OCI-LY7 (cell line): Measurements from ENCODE around the gene SOX14. TPM values are rescaled to one million over a fixed set of nuclear protein-coding genes. Genes with fewer than 3 reads are reported as not detected.

Experiments used
- BruUV-seq: library from RNA; stranded (reverse); fragments of 400-500 nt; replicated peaks from 2 replicates; lab custom pipeline; 2021; lab: Mats Ljungman, UMichigan
- CTCF ChIA-PET: fragments of 300-600 bp; sonication (Branson Sonifier 250); formaldehyde crosslinking; loops from one replicate; lab custom pipeline; 2022; ENCODE audit warnings: antibody characterized with exemption; ENCODE audit not compliant: unreplicated experiment; lab: Charles Lee
- POLR2A ChIA-PET: fragments of 300-600 bp; sonication (Branson Sonifier 250); formaldehyde crosslinking; loops from one replicate; lab custom pipeline; 2022; ENCODE audit warnings: antibody characterized with exemption; lab: Charles Lee
- DNase-seq: peaks from one replicate; pipeline ENCODE4 v3.0.0-alpha.2; 2015; ENCODE audit warnings: low spot score
- H2AFZ ChIP-seq: fragments of 200-600 bp; sonication (generic), shearing (Covaris generic); 2 replicates; pipeline ENCODE4 v1.6.1; 2014; ENCODE audit warnings: mild to moderate bottlenecking, antibody characterized with exemption, low read length, moderate library complexity
- H3K27ac ChIP-seq: fragments of 200-600 bp; sonication (generic); 2 replicates; pipeline ENCODE4 v1.5.1; 2014; ENCODE audit warnings: mixed run types, low read depth, mild to moderate bottlenecking, moderate library complexity, low read length, inconsistent platforms; ENCODE audit not compliant: poor library complexity, severe bottlenecking
- H3K36me3 ChIP-seq: fragments of 200-600 bp; sonication (generic); 2 replicates; pipeline ENCODE4 v1.6.1; 2014; ENCODE audit warnings: mild to moderate bottlenecking, antibody characterized with exemption, low read length, moderate library complexity, mixed read lengths; ENCODE audit not compliant: insufficient read depth
- H3K4me1 ChIP-seq: fragments of 200-600 bp; sonication (generic); 2 replicates; pipeline ENCODE4 v1.5.1; 2014; ENCODE audit warnings: mild to moderate bottlenecking, low read length; ENCODE audit not compliant: insufficient read depth, poor library complexity, severe bottlenecking
- H3K4me2 ChIP-seq: fragments of 200-600 bp; sonication (generic); 2 replicates; pipeline ENCODE4 v1.6.1; 2014; ENCODE audit warnings: mild to moderate bottlenecking, low read length
- H3K4me3 ChIP-seq: fragments of 200-600 bp; sonication (generic); 2 replicates; pipeline ENCODE4 v1.5.1; 2014; ENCODE audit warnings: mild to moderate bottlenecking, low read depth, low read length; ENCODE audit not compliant: poor library complexity, severe bottlenecking
- H3K79me2 ChIP-seq: fragments of 200-600 bp; sonication (generic); 2 replicates; pipeline ENCODE4 v1.6.1; 2016; ENCODE audit warnings: low read depth, mild to moderate bottlenecking, low read length, moderate library complexity, mixed read lengths; ENCODE audit not compliant: insufficient read depth
- H3K9me2 ChIP-seq: fragments of 200-600 bp; sonication (generic); 2 replicates; pipeline ENCODE4 v1.6.1; 2016; ENCODE audit warnings: mild to moderate bottlenecking, low read length, mixed read lengths; ENCODE audit not compliant: insufficient read depth
- H3K9me3 ChIP-seq: fragments of 200-600 bp; sonication (generic); 2 replicates; pipeline ENCODE4 v1.6.1; 2014; ENCODE audit warnings: mild to moderate bottlenecking, mixed run types, low read length, mixed read lengths
- H4K20me1 ChIP-seq: fragments of 200-600 bp; sonication (generic); 2 replicates; pipeline ENCODE4 v1.6.1; 2014; ENCODE audit warnings: mild to moderate bottlenecking, antibody characterized with exemption, low read length, moderate library complexity, mixed read lengths; ENCODE audit not compliant: insufficient read depth
- CTCF ChIP-seq: fragments of 200-600 bp; sonication (generic); conservative IDR thresholded peaks from 2 replicates; pipeline ENCODE4 v1.5.1; 2014; ENCODE audit warnings: mild to moderate bottlenecking, antibody characterized with exemption, low read length, moderate library complexity, mixed read lengths
- EZH2phosphoT487 ChIP-seq: fragments of 200-600 bp; sonication (generic); IDR thresholded peaks from 2 replicates; pipeline ENCODE4 v1.6.1; 2018; ENCODE audit warnings: low read depth, borderline replicate concordance, mild to moderate bottlenecking, mixed run types, antibody characterized with exemption, low read length, moderate library complexity, mixed read lengths
- intact Hi-C: fragments of 100-400 bp; cut with micrococcal nuclease; formaldehyde crosslinking; loops from one replicate; pipeline ENCODE4 v1.10.0; 2022; ENCODE audit not compliant: unreplicated experiment
- total RNA-seq, 2 experiments: library from RNA; depleted of rRNA in 1 of 2; stranded (reverse); fragments of >200 nt in 1 of 2; shearing (Covaris generic) in 1 of 2; gene quantifications; 2 replicates each; pipeline ENCODE4 v1.2.3, GENCODE V29; 2014 to 2022

SOX14 gene
- total RNA-seq, 2 experiments from 2014 or later: not detected

- no TSS peak for BruUV-seq
- H3K36me3 ChIP-seq: no peaks in the 10 kb centered on the region
- TF ChIP-seq EZH2phosphoT487: no peak
- TF ChIP-seq CTCF: no peak
- DNase-seq: no peak
- H3K4me3 ChIP-seq: no peak overlapping the region
- no peaks in the 10 kb centered on the region for H3K9me3 ChIP-seq
- ChIA-PET CTCF (no interaction called here), POLR2A (no interaction called here)
- no peaks in the 10 kb centered on the region for H3K4me1 ChIP-seq
- no peaks in the 10 kb centered on the region for H3K79me2 ChIP-seq
- no peak overlapping the region for H3K27ac ChIP-seq
- H3K9me2 ChIP-seq: no peaks in the 10 kb centered on the region
- no peak overlapping the region for H2AFZ ChIP-seq
- H4K20me1 ChIP-seq: no peaks in the 10 kb centered on the region
- intact Hi-C loops: no loop called here
- H3K4me2 ChIP-seq: no peak overlapping the region
Observed at GRCh38 chr3:137764563-137765309, 621 bp downstream of the SOX14 start.

- Histone ChIP-seq H3K79me2 (no peaks in the 10 kb centered on the region), H3K4me3 (no peak overlapping the region), H2AFZ (no peak overlapping the region), H3K27ac (no peak overlapping the region), H3K9me2 (no peaks in the 10 kb centered on the region), H3K4me2 (no peak overlapping the region), H4K20me1 (no peaks in the 10 kb centered on the region), H3K9me3 (no peaks in the 10 kb centered on the region), H3K36me3 (no peaks in the 10 kb centered on the region), H3K4me1 (no peaks in the 10 kb centered on the region)
- POLR2A ChIA-PET: no interaction called here
- no peak for TF ChIP-seq CTCF
- no peak for TF ChIP-seq EZH2phosphoT487
- no peak for DNase-seq
- intact Hi-C loops: no loop called here
- no TSS peak for BruUV-seq
- CTCF ChIA-PET: no interaction called here
Observed at GRCh38 chr3:137765310-137766033, 1.4 kb downstream of the SOX14 start.
